H1 (cell line): ENCODE measurements around the gene MARCHF10. TPM values are rescaled to one million over a fixed set of nuclear protein-coding genes. Genes with fewer than 3 reads are reported as not detected.
A peak's percentile ranks its signal among the peaks of the same experiment; 100 is the strongest.

ENCODE experiments used
- CTCF ChIA-PET: fragments of 300-600 bp; sonication (Branson Sonifier 250); formaldehyde crosslinking; loops from one replicate; lab custom pipeline; 2021; ENCODE audit not compliant: partially characterized antibody; lab: Charles Lee
- POLR2A ChIA-PET: fragments of 300-600 bp; sonication (Branson Sonifier 250); formaldehyde crosslinking; loops from one replicate; lab custom pipeline; 2021; ENCODE audit warnings: inconsistent platforms; ENCODE audit not compliant: partially characterized antibody; lab: Charles Lee
- DNase-seq, 2 experiments: peaks; one replicate each; pipeline versions ENCODE4 v3.0.0 to v3.0.0-alpha.2; 2010 to 2022; ENCODE audit warnings: low spot score in 2 of 2, low read depth in 1 of 2, mixed read lengths in 1 of 2
- FAIRE-seq: peaks from 2 replicates; lab custom pipeline; 2011; peaks lifted over from hg19 to GRCh38; lab: Jason Lieb, UNC
- H2AFZ ChIP-seq: 2 replicates; pipeline ENCODE4 v1.8.1; 2012; ENCODE audit warnings: low read length, inconsistent platforms
- H2AK5ac ChIP-seq: 2 replicates; pipeline ENCODE4 v1.6.1; 2013; ENCODE audit warnings: low read depth, low read length
- H2BK120ac ChIP-seq: replicated peaks from 2 replicates; pipeline ENCODE3; 2013; ENCODE audit warnings: low read depth, low read length, inconsistent platforms
- H2BK12ac ChIP-seq: 2 replicates; pipeline ENCODE4 v1.6.1; 2013; ENCODE audit warnings: low read depth, low read length
- H2BK15ac ChIP-seq: 2 replicates; pipeline ENCODE4 v1.6.1; 2013; ENCODE audit warnings: low read length
- H2BK20ac ChIP-seq: 2 replicates; pipeline ENCODE4 v1.6.1; 2013; ENCODE audit warnings: low read length
- H2BK5ac ChIP-seq: 2 replicates; pipeline ENCODE4 v1.6.1; 2013; ENCODE audit warnings: low read depth, low read length
- H3K14ac ChIP-seq: 2 replicates; pipeline ENCODE4 v1.6.1; 2013; ENCODE audit warnings: inconsistent platforms; ENCODE audit not compliant: insufficient read length
- H3K18ac ChIP-seq: 2 replicates; pipeline ENCODE4 v1.6.1; 2013; ENCODE audit warnings: low read length; ENCODE audit errors: extremely low read depth
- H3K23ac ChIP-seq: 2 replicates; pipeline ENCODE4 v1.6.1; 2013; ENCODE audit warnings: inconsistent platforms; ENCODE audit not compliant: insufficient read length
- H3K23me2 ChIP-seq: 2 replicates; pipeline ENCODE4 v1.6.1; 2013; ENCODE audit warnings: low read depth, low read length
- H3K27ac ChIP-seq: 2 replicates; pipeline ENCODE4 v1.6.1; 2011; ENCODE audit warnings: low read depth, low read length, inconsistent platforms
- H3K27me3 ChIP-seq, 4 experiments: replicated peaks in 1 of 4; 1 replicate in 1 of 4; 2 replicates in 3 of 4; pipeline versions ENCODE4 v1.6.1 to v1.8.1; 2011 to 2013; ENCODE audit warnings: low read length in 3 of 4, mild to moderate bottlenecking in 3 of 4, inconsistent platforms in 2 of 4, mixed read lengths in 2 of 4, moderate library complexity in 1 of 4; ENCODE audit not compliant: control insufficient read depth in 3 of 4, insufficient read depth in 3 of 4; ENCODE audit errors: extremely low read depth in 1 of 4
- H3K36me3 ChIP-seq, 4 experiments: 2 replicates each; pipeline versions ENCODE4 v1.6.1 to v1.8.1; 2011 to 2013; ENCODE audit warnings: mild to moderate bottlenecking in 4 of 4, low read length in 3 of 4, moderate library complexity in 2 of 4, control low read depth in 1 of 4, inconsistent platforms in 1 of 4; ENCODE audit not compliant: insufficient read depth in 4 of 4, control insufficient read depth in 2 of 4
- H3K4ac ChIP-seq: replicated peaks from 2 replicates; pipeline ENCODE3; 2013; ENCODE audit warnings: low read length, low read depth, mixed read lengths, inconsistent platforms; ENCODE audit not compliant: insufficient read length
- H3K4me1 ChIP-seq, 4 experiments: replicated peaks in 1 of 4; 1 replicate in 1 of 4; 2 replicates in 3 of 4; pipeline versions ENCODE4 v1.6.1 to v1.8.1; 2011 to 2013; ENCODE audit warnings: low read length in 3 of 4, inconsistent platforms in 2 of 4, mixed read lengths in 1 of 4; ENCODE audit not compliant: insufficient read depth in 4 of 4, control insufficient read depth in 3 of 4
- H3K4me2 ChIP-seq, 2 experiments: 2 replicates each; pipeline versions ENCODE4 v1.6.1 to v1.8.1; 2011 to 2013; ENCODE audit warnings: low read depth in 2 of 2, low read length in 2 of 2, control low read depth in 1 of 2, inconsistent platforms in 1 of 2, mild to moderate bottlenecking in 1 of 2; ENCODE audit not compliant: insufficient read depth in 1 of 2
- H3K4me3 ChIP-seq, 4 experiments: fragments of 200-600, 300-600 bp in 1 of 4; sonication (generic), shearing (Covaris generic), sonication (Bioruptor Twin) in 1 of 4; 2 replicates each; pipeline versions ENCODE4 v1.5.1 to v1.8.1; 2011 to 2016; ENCODE audit warnings: low read length in 4 of 4, low read depth in 3 of 4, control low read depth in 2 of 4, inconsistent platforms in 2 of 4, mild to moderate bottlenecking in 2 of 4, mixed read lengths in 1 of 4, moderate library complexity in 1 of 4; ENCODE audit not compliant: insufficient read depth in 2 of 4; ENCODE audit errors: extremely low read depth in 1 of 4
- H3K56ac ChIP-seq: replicated peaks from 2 replicates; pipeline ENCODE3; 2013; ENCODE audit warnings: low read depth, mild to moderate bottlenecking, mixed read lengths, low read length, inconsistent platforms; ENCODE audit not compliant: insufficient read length
- H3K79me1 ChIP-seq: 2 replicates; pipeline ENCODE4 v1.6.1; 2013; ENCODE audit warnings: low read depth, low read length, control low read depth
- H3K79me2 ChIP-seq, 2 experiments: 2 replicates each; pipeline versions ENCODE4 v1.6.1 to v1.8.1; 2012 to 2013; ENCODE audit warnings: low read length in 2 of 2, mild to moderate bottlenecking in 2 of 2, inconsistent platforms in 1 of 2; ENCODE audit not compliant: insufficient read depth in 2 of 2, control insufficient read depth in 1 of 2
- H3K9ac ChIP-seq, 4 experiments: replicated peaks in 1 of 4; 1 replicate in 1 of 4; 2 replicates in 3 of 4; pipeline versions ENCODE4 v1.6.1 to v1.8.1; 2011 to 2013; ENCODE audit warnings: low read depth in 3 of 4, low read length in 3 of 4, control low read depth in 2 of 4, mild to moderate bottlenecking in 2 of 4, moderate library complexity in 2 of 4, inconsistent platforms in 1 of 4; ENCODE audit errors: extremely low read depth in 1 of 4
- H3K9me3 ChIP-seq, 2 experiments: 2 replicates each; pipeline versions ENCODE4 v1.6.1 to v1.8.1; 2012 to 2013; ENCODE audit warnings: mild to moderate bottlenecking in 2 of 2, moderate library complexity in 2 of 2, control low read depth in 1 of 2, inconsistent platforms in 1 of 2, low read depth in 1 of 2, low read length in 1 of 2, mixed read lengths in 1 of 2; ENCODE audit not compliant: insufficient read depth in 2 of 2
- H4K20me1 ChIP-seq, 2 experiments: replicated peaks in 1 of 2; 2 replicates each; pipeline versions ENCODE3 to v1.8.1; 2011 to 2013; ENCODE audit warnings: inconsistent platforms in 2 of 2, low read length in 2 of 2, mild to moderate bottlenecking in 1 of 2; ENCODE audit not compliant: insufficient read depth in 2 of 2, control insufficient read depth in 1 of 2
- H4K5ac ChIP-seq: 2 replicates; pipeline ENCODE4 v1.6.1; 2013; ENCODE audit warnings: low read length, low read depth, mixed read lengths, inconsistent platforms; ENCODE audit not compliant: insufficient read length
- H4K8ac ChIP-seq: 2 replicates; pipeline ENCODE4 v1.8.0; 2013; ENCODE audit warnings: mild to moderate bottlenecking, moderate library complexity, low read length, inconsistent platforms; ENCODE audit not compliant: insufficient read depth; ENCODE audit errors: extremely low read depth
- H4K91ac ChIP-seq: replicated peaks from 2 replicates; pipeline ENCODE3; 2013; ENCODE audit warnings: low read length, mixed read lengths, inconsistent platforms; ENCODE audit not compliant: insufficient read length
- NANOG ChIP-seq: IDR thresholded peaks from 2 replicates; pipeline ENCODE4 v1.6.1; 2011; ENCODE audit warnings: low read length, low read depth, mild to moderate bottlenecking, inconsistent platforms; ENCODE audit not compliant: insufficient read depth, poor library complexity, severe bottlenecking
- RAD21 ChIP-seq, 2 experiments: IDR thresholded peaks in 1 of 2; conservative IDR thresholded peaks in 1 of 2; 2 replicates each; pipeline ENCODE4 v1.6.1; 2011; ENCODE audit warnings: low read depth in 2 of 2, low read length in 2 of 2, improper control_type of control experiment in 1 of 2, inconsistent platforms in 1 of 2, mild to moderate bottlenecking in 1 of 2, moderate library complexity in 1 of 2
- WGBS, 2 experiments: shearing (Covaris generic) in 1 of 2; methylation state at CpG; one replicate each; pipeline versions ENCODE4 v1.1.6 to v1.1.7; 2013 to 2015; ENCODE audit warnings: low lambda C conversion rate in 2 of 2, mixed read lengths in 2 of 2, inconsistent platforms in 1 of 2, low coverage in 1 of 2, missing lambda C conversion rate in 1 of 2; ENCODE audit not compliant: insufficient replicate concordance in 2 of 2, insufficient coverage in 1 of 2, insufficient read length in 1 of 2; ENCODE audit errors: extremely low coverage in 1 of 2, missing lambda C conversion rate in 1 of 2; 5-methylcytosine and 5-hydroxymethylcytosine counted together
- polyA plus RNA-seq, 7 experiments: library from polyadenylated mRNA; depleted of rRNA in 3 of 7; stranded (reverse) in 5 of 7; unstranded in 2 of 7; fragments of >200 nt in 5 of 7; fragments of 200-250 nt in 2 of 7; gene quantifications; 1 replicate in 5 of 7; 2 replicates in 1 of 7; 4 replicates in 1 of 7; pipeline versions ENCODE4 v1.2.1 to v1.2.3, GENCODE V29; 2011 to 2013; ENCODE audit warnings: missing spikeins in 2 of 7, mixed read lengths in 2 of 7
- total RNA-seq: library from RNA; stranded (reverse); fragmentation: NEBNext Ultra II Directional; extraction: Animal tissue kit (Norgen Biotek cat#: 25700); gene quantifications from 2 replicates; pipeline ENCODE4 v1.2.1, GENCODE V29; 2021

Gene MARCHF10
- total and polyA plus RNA-seq, 2 of the 8 experiments (the other 6 are each of a cell fraction or from before 2014, with no cell fraction given) = 0.48 to 0.73 TPM

- Histone ChIP-seq H2BK12ac (no peak overlapping the region), H2AK5ac (no peak overlapping the region), H4K8ac (no peak overlapping the region), H3K27me3 (no peaks in the 10 kb centered on the region), H3K18ac (no peak overlapping the region; the same call in 1 of the 2 replicates), H4K91ac (no peak overlapping the region), H3K56ac (no peak overlapping the region)
- WGBS, 2 experiments = 87% methylated on average over 16 of the region's 16 CpGs; no CpG with 5 or more reads in 1 of the 2 experiments
- TF ChIP-seq NANOG (peak; percentile 64), RAD21 (IDR thresholded peaks at IDR 0.05 in 1 of 2, conservative IDR thresholded peaks at IDR 0.05 in 1 of 2; ENCODE audit: low read depth in 2 of 2, low read length in 2 of 2) (no peak)
- TF ChIP-seq, all 59 proteins: peak for 1
- ChIA-PET POLR2A (interaction anchor here (1.0 kb wide), 1 partner anchor 18 kb away, joined by 5 read pairs; no protein-coding TSS in a partner anchor), CTCF (interaction anchor here (0.6 to 2.3 kb wide), 9 partner anchors 11 to 256 kb away, joined by 3 to 11 read pairs (median 3); no protein-coding TSS in a partner anchor)
- Histone ChIP-seq H3K4me3 (no peak overlapping the region), H3K9ac (no peak overlapping the region; a peak in 1 of 7 replicates), H3K4ac (no peak overlapping the region), H4K5ac (no peak overlapping the region), H3K36me3 (no peaks in the 10 kb centered on the region), H3K23ac (no peak overlapping the region), H2BK20ac (no peak overlapping the region), H3K9me3 (no peaks in the 10 kb centered on the region), H2BK15ac (no peak overlapping the region), H3K4me2 (no peak overlapping the region), H4K20me1 (no peaks in the 10 kb centered on the region), H3K23me2 (no peaks in the 10 kb centered on the region; the same call in 1 of the 2 replicates), H3K4me1 (peaks cover 5 to 14% (median 8%) of the 10 kb centered on the region in 4 experiments; a peak in 6 of 7 replicates), H3K79me2 (no peaks in the 10 kb centered on the region), H3K79me1 (no peaks in the 10 kb centered on the region), H2BK120ac (no peak overlapping the region), H2BK5ac (no peak overlapping the region), H2AFZ (no peak overlapping the region), H3K27ac (no peak overlapping the region), H3K14ac (no peak overlapping the region)
- no peak for DNase-seq
- FAIRE-seq = no peak
Measured at GRCh38 chr17:62739645-62740388, 68.3 kb downstream of the MARCHF10 start.
